H1 (cell line): ENCODE data around the gene AHSP. TPM values are rescaled to one million over a fixed set of nuclear protein-coding genes. Genes with fewer than 3 reads are reported as not detected.

ENCODE experiments used
- CHD7 ChIP-seq: fragments of 300-600 bp; sonication (generic); IDR thresholded peaks from 2 replicates; pipeline ENCODE4 v1.7.1; 2012; ENCODE audit warnings: low read length, moderate library complexity, mild to moderate bottlenecking, inconsistent platforms; ENCODE audit not compliant: insufficient replicate concordance
- GTF2F1 ChIP-seq: IDR thresholded peaks from 2 replicates; pipeline ENCODE4 v1.6.1; 2012; ENCODE audit warnings: low read depth, low read length, improper control_type of control experiment, borderline replicate concordance
- KDM5A ChIP-seq: fragments of 200-600 bp; IDR thresholded peaks from 2 replicates; pipeline ENCODE4 v1.7.1; 2012; ENCODE audit warnings: mild to moderate bottlenecking, low read length, inconsistent platforms, mixed read lengths
- MAFK ChIP-seq: IDR thresholded peaks from 2 replicates; pipeline ENCODE4 v1.6.1; 2012; ENCODE audit warnings: low read depth, mild to moderate bottlenecking, improper control_type of control experiment, low read length
- TEAD4 ChIP-seq: IDR thresholded peaks from 2 replicates; pipeline ENCODE4 v1.6.1; 2012; ENCODE audit warnings: low read depth, low read length, inconsistent platforms, mixed read lengths
- USF2 ChIP-seq: IDR thresholded peaks from 2 replicates; pipeline ENCODE4 v1.6.1; 2011; ENCODE audit warnings: low read length, improper control_type of control experiment
- polyA plus RNA-seq, 7 experiments: library from polyadenylated mRNA; depleted of rRNA in 3 of 7; stranded (reverse) in 5 of 7; unstranded in 2 of 7; fragments of >200 nt in 5 of 7; fragments of 200-250 nt in 2 of 7; gene quantifications; 1 replicate in 5 of 7; 2 replicates in 1 of 7; 4 replicates in 1 of 7; pipeline versions ENCODE4 v1.2.1 to v1.2.3, GENCODE V29; 2011 to 2013; ENCODE audit warnings: missing spikeins in 2 of 7, mixed read lengths in 2 of 7
- total RNA-seq: library from RNA; stranded (reverse); fragmentation: NEBNext Ultra II Directional; extraction: Animal tissue kit (Norgen Biotek cat#: 25700); gene quantifications from 2 replicates; pipeline ENCODE4 v1.2.1, GENCODE V29; 2021
- TF ChIP-seq, protein P1 (sequence below), 3 experiments: IDR thresholded peaks; 1 replicate in 2 of 3; 2 replicates in 1 of 3; pipeline versions ENCODE4 v1.5.1 to v1.6.1; 2011; ENCODE audit warnings: low read length in 3 of 3, mild to moderate bottlenecking in 3 of 3, inconsistent platforms in 2 of 3, low read depth in 1 of 3, moderate library complexity in 1 of 3; ENCODE audit not compliant: insufficient read depth in 1 of 3; ENCODE audit errors: control extremely low read depth in 1 of 3

AHSP gene
- total and polyA plus RNA-seq, 2 of the 8 experiments (the other 6 are each of a cell fraction or from before 2014, with no cell fraction given): 0.91 to 15.3 TPM

GRCh38 chr16:31519759-31520431 is 7.8 kb upstream of the AHSP start (continued):
- no peak for TF ChIP-seq CHD7
- no peak for TF ChIP-seq GTF2F1
- no peak for TF ChIP-seq KDM5A
- TF ChIP-seq TEAD4: no peak
- TF ChIP-seq, protein P1, sequence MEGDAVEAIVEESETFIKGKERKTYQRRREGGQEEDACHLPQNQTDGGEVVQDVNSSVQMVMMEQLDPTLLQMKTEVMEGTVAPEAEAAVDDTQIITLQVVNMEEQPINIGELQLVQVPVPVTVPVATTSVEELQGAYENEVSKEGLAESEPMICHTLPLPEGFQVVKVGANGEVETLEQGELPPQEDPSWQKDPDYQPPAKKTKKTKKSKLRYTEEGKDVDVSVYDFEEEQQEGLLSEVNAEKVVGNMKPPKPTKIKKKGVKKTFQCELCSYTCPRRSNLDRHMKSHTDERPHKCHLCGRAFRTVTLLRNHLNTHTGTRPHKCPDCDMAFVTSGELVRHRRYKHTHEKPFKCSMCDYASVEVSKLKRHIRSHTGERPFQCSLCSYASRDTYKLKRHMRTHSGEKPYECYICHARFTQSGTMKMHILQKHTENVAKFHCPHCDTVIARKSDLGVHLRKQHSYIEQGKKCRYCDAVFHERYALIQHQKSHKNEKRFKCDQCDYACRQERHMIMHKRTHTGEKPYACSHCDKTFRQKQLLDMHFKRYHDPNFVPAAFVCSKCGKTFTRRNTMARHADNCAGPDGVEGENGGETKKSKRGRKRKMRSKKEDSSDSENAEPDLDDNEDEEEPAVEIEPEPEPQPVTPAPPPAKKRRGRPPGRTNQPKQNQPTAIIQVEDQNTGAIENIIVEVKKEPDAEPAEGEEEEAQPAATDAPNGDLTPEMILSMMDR (IDR thresholded peaks at IDR 0.05; ENCODE audit: control extremely low read depth in 1 of 3, insufficient read depth in 1 of 3, low read depth in 1 of 3, low read length in 3 of 3): no peak
- no peak for TF ChIP-seq MAFK
- no peak for TF ChIP-seq USF2
